ENCODE results near the gene LAMA5. TPM values are rescaled to one million over a fixed set of nuclear protein-coding genes. Genes with fewer than 3 reads are reported as not detected.

The LAMA5 gene
- total RNA-seq, 1 donor from 2014 or later: 79.6 TPM

- ATAC-seq (ENCODE audit: poor library complexity) (peak; percentile 62), DNase-seq (peak; percentile 78)
- intact Hi-C loops (cut with DNase I): no loop called here
These were observed 2.0 kb downstream of the LAMA5 start for GRCh38 chr20:62364911-62365736.

GRCh38 chr20:62363920-62364851, 2.9 kb downstream of the LAMA5 start:
- intact Hi-C loops (cut with DNase I): no loop called here
- ATAC-seq (ENCODE audit: poor library complexity) (no peak), DNase-seq (peak; percentile 54)

GRCh38 chr20:62362991-62363919, 3.9 kb downstream of the LAMA5 start:
- intact Hi-C loops (cut with DNase I): no loop called here
- no peak for ATAC-seq (ENCODE audit: poor library complexity)
- peak; percentile 56 for DNase-seq

- DNase-seq (no peak), ATAC-seq (ENCODE audit: poor library complexity) (no peak)
- intact Hi-C loops (cut with DNase I): no loop called here
These were observed 4.5 kb downstream of the LAMA5 start for GRCh38 chr20:62362590-62362940.

- intact Hi-C loops (cut with DNase I): no loop called here
- ATAC-seq (ENCODE audit: poor library complexity) (peak; percentile 12), DNase-seq (peak; percentile 66)
These were observed 5.1 kb downstream of the LAMA5 start for GRCh38 chr20:62361799-62362589.

GRCh38 chr20:62360854-62361798, 6.0 kb downstream of the LAMA5 start:
- DNase-seq: peak; percentile 62
- no peak for ATAC-seq (ENCODE audit: poor library complexity)
- intact Hi-C loops (cut with DNase I): no loop called here

GRCh38 chr20:62359491-62360121, 7.5 kb downstream of the LAMA5 start:
- intact Hi-C loops (cut with DNase I): no loop called here
- DNase-seq (peak; percentile 63), ATAC-seq (ENCODE audit: poor library complexity) (no peak)

- no peak for ATAC-seq (ENCODE audit: poor library complexity)
- intact Hi-C loops (cut with DNase I): no loop called here
- no peak for DNase-seq
These were observed 8.0 kb downstream of the LAMA5 start for GRCh38 chr20:62359043-62359490.

- ATAC-seq (ENCODE audit: poor library complexity): peak; percentile 3
- DNase-seq: peak; percentile 69
- intact Hi-C loops (cut with DNase I): no loop called here
These were observed 8.7 kb downstream of the LAMA5 start for GRCh38 chr20:62358171-62359042.

- ATAC-seq (ENCODE audit: poor library complexity) (no peak), DNase-seq (peak; percentile 40)
- intact Hi-C loops (cut with DNase I): no loop called here
These were observed 9.4 kb downstream of the LAMA5 start for GRCh38 chr20:62357681-62358080.

GRCh38 chr20:62357187-62357667, 9.9 kb downstream of the LAMA5 start:
- peak; percentile 22 for ATAC-seq (ENCODE audit: poor library complexity)
- peak; percentile 78 for DNase-seq
- intact Hi-C loops (cut with DNase I): no loop called here

- intact Hi-C loops (cut with DNase I): no loop called here
- ATAC-seq (ENCODE audit: poor library complexity) (no peak), DNase-seq (peak; percentile 53)
These were observed 10.4 kb downstream of the LAMA5 start for GRCh38 chr20:62356589-62357186.

- intact Hi-C loops (cut with DNase I): no loop called here
- ATAC-seq (ENCODE audit: poor library complexity) (peak; percentile 5), DNase-seq (peak; percentile 74)
These were observed 11.1 kb downstream of the LAMA5 start for GRCh38 chr20:62355878-62356588.

- intact Hi-C loops (cut with DNase I): no loop called here
- DNase-seq (peak; percentile 69), ATAC-seq (ENCODE audit: poor library complexity) (peak; percentile 46)
These were observed 11.6 kb downstream of the LAMA5 start for GRCh38 chr20:62355516-62355877.

Measured in Right ventricle myocardium superior (tissue), 1 donor.